ENCODE data around the gene CERK.
"Not testable (repeated sequence)": the region's sequence is repeated elsewhere in the genome, so short reads cannot be mapped to it uniquely, and the experiment has no call there.

CERK gene

DNA sequence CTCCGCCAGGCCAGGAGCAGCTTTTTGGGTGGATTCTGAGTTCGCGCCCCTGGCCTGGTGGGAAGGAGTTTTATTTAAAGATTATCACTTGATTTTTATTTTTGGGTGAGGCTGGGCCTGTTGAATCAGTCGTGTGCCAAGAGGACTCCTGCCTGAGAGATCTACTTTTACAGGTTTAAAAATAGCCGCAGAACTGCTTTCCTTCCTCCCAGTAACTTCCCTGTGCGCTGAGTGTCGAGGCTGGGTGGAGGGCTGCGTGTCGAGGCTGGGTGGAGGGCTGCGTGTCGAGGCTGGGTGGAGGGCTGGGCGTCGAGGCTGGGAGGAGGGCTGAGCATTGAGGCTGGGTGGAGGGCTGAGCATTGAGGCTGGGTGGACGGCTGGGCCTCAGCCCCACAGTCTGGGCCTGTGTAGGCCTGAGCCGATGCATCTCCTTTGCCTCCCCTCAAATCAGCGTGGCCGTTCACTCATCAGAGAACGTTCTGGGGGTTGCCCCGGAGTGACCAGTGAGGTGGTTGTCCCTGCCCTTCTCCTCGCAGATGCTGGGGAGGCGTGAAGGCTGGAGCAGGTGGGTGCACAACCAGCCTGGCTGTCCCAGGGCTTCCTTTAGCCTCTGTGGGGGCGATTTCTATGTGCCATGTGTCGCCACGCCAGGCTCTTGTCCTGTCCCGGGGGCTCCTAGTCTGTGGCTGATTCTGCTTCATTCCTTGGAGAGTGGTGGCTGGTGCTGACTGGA lies 87.8 kb downstream of the CERK start:
- TF ChIP-seq, protein P1, sequence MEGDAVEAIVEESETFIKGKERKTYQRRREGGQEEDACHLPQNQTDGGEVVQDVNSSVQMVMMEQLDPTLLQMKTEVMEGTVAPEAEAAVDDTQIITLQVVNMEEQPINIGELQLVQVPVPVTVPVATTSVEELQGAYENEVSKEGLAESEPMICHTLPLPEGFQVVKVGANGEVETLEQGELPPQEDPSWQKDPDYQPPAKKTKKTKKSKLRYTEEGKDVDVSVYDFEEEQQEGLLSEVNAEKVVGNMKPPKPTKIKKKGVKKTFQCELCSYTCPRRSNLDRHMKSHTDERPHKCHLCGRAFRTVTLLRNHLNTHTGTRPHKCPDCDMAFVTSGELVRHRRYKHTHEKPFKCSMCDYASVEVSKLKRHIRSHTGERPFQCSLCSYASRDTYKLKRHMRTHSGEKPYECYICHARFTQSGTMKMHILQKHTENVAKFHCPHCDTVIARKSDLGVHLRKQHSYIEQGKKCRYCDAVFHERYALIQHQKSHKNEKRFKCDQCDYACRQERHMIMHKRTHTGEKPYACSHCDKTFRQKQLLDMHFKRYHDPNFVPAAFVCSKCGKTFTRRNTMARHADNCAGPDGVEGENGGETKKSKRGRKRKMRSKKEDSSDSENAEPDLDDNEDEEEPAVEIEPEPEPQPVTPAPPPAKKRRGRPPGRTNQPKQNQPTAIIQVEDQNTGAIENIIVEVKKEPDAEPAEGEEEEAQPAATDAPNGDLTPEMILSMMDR (IDR thresholded peaks at IDR 0.05; ENCODE audit: insufficient read depth, low read depth, low read length, missing control alignments): no peak
- DNase-seq (ENCODE audit: low read depth): no peak
- H3K4me3 ChIP-seq (ENCODE audit: low read depth, low read length): no peak overlapping the region

- H3K4me3 ChIP-seq (ENCODE audit: low read depth, low read length): no peak overlapping the region
- DNase-seq (ENCODE audit: low read depth): no peak
- TF ChIP-seq, protein P1 (IDR thresholded peaks at IDR 0.05; ENCODE audit: insufficient read depth, low read depth, low read length, missing control alignments): no peak
Observed at GRCh38 chr22:46649141-46650077, 88.6 kb downstream of the CERK start.

DNA sequence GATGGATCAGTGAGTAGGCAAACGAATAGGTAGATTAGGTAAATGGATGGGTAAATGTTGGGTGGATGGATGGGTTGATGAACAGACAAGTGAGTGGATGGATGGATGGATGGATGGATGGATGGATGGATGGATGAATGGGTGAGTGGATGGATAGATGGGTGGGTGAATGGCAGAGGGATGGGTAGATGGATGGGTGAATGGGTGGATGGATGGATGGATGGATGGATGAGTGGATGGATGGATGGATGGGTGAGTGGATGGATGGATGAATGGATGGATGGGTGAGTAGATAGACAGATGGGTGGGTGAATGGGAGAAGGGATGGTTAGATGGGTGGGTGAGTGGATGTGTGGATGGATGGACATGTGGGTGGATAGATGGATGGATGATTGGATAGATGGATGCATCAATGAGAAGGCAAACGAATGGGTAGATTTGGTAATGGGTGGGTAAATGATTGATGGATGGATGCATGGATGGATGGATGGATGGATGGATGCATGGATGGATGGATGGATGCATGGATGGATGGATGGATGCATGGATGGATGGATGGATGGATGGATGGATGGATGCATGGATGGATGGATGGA lies 89.7 kb downstream of the CERK start:
- not testable (repeated sequence) for H3K4me3 ChIP-seq (ENCODE audit: low read depth, low read length); DNase-seq (ENCODE audit: low read depth)

DNA sequence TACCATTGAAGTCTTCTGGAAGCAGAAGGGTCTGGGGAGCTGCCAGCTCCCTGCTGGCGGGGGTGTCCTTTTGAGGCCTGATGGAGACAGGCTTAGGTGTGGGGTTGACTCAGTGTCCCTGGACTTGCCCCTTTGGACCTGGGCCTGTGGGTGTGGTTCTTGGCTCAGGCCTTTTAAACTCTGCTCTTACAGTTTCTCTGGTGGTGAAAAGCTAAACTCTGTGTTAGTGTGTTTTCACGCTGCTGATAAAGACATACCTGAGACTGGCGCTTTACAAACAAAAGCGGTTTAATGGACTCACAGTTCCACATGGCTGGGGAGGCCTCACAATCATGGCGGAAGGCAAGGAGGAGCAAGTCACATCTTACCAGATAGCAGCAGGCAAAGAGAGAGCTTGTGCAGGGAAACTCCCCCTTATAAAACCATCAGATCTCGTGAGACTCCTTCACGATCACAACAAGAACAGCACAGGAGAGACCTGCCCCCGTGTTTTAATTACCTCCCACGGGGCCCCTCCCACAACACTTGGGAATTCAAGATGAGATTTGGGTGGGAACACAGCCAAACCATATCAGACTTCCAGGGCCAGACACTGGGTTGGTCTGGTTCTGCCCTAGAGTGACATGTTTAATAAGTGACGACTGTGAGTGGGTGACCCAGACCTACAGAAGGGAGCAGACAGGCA lies 91.4 kb downstream of the CERK start:
- TF ChIP-seq, protein P1 (IDR thresholded peaks at IDR 0.05; ENCODE audit: insufficient read depth, low read depth, low read length, missing control alignments): no peak
- H3K4me3 ChIP-seq (ENCODE audit: low read depth, low read length): no peak overlapping the region
- DNase-seq (ENCODE audit: low read depth): no peak

GRCh38 chr22:46642840-46643480 lies 95.1 kb downstream of the CERK start:
- not testable (repeated sequence) for DNase-seq (ENCODE audit: low read depth); H3K4me3 ChIP-seq (ENCODE audit: low read depth, low read length)

DNA sequence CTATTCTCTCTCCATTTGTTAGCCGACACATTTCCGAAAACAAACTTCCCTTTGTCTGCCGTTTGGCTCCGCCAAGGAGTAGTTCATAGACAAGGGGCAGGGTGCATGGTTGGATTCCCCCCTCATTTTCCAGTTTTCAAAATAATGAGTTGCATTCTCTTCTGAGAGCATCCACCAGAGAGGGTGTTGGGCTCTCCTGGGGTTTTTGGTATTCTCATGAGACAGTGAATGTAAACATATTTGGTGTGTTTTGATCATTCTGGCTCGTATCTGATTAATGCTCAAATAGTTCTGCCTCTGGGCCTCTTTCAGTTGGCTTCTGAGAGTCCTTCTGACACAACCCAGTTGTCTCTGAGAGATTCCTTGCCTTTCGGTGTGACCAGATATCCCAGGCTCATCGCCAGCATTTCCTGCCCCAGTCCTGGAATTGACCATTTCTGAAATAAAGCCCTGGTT lies 96.2 kb downstream of the CERK start:
- H3K4me3 ChIP-seq (ENCODE audit: low read depth, low read length): no peak overlapping the region
- no peak for DNase-seq (ENCODE audit: low read depth)
- TF ChIP-seq, protein P1 (IDR thresholded peaks at IDR 0.05; ENCODE audit: insufficient read depth, low read depth, low read length, missing control alignments): no peak

- DNase-seq (ENCODE audit: low read depth): no peak
- no peak overlapping the region for H3K4me3 ChIP-seq (ENCODE audit: low read depth, low read length)
- TF ChIP-seq, protein P1 (IDR thresholded peaks at IDR 0.05; ENCODE audit: insufficient read depth, low read depth, low read length, missing control alignments): no peak
Observed at GRCh38 chr22:46640293-46641055, 97.6 kb downstream of the CERK start.
